ENCODE measurements around the gene METTL25.

GRCh38 chr12:82361461-82361915 is 3.2 kb downstream of the METTL25 start:
- TF ChIP-seq CTCF (IDR thresholded peaks at IDR 0.05; ENCODE audit: insufficient read depth, low read length, poor library complexity, severe bottlenecking) (no peak), EZH2phosphoT487 (conservative IDR thresholded peaks at IDR 0.05; ENCODE audit: low read length) (no peak)
